CD14-positive monocyte (primary cell): Measurements from ENCODE around the gene SLC7A4. TPM values are rescaled to one million over a fixed set of nuclear protein-coding genes. Genes with fewer than 3 reads are reported as not detected.

Experiments
- DNase-seq, 3 donors: peaks; one replicate each; pipeline ENCODE4 v3.0.0-alpha.2; 2011 to 2022
- H2AFZ ChIP-seq: 2 replicates; pipeline ENCODE4 v1.6.0; 2012; ENCODE audit warnings: mild to moderate bottlenecking, low read depth, low read length, inconsistent platforms; ENCODE audit not compliant: insufficient read depth, poor library complexity, severe bottlenecking
- H3K27ac ChIP-seq, 2 donors: 1 replicate in 1 of 2; 2 replicates in 1 of 2; pipeline ENCODE4 v1.5.1; 2012 to 2013; ENCODE audit warnings: low read length in 2 of 2, control low read depth in 1 of 2, inconsistent platforms in 1 of 2, low read depth in 1 of 2, mild to moderate bottlenecking in 1 of 2
- H3K27me3 ChIP-seq, 2 donors: one replicate each; pipeline versions ENCODE4 v1.6.0 to v1.6.1; 2011 to 2013; ENCODE audit warnings: low read length in 2 of 2; ENCODE audit not compliant: control insufficient read depth in 2 of 2, insufficient read depth in 2 of 2
- H3K36me3 ChIP-seq, 2 donors: replicated peaks in 1 of 2; 1 replicate in 1 of 2; 2 replicates in 1 of 2; pipeline versions ENCODE4 v1.5.1 to v1.6.1; 2012 to 2013; ENCODE audit warnings: low read length in 2 of 2, control low read depth in 1 of 2, inconsistent platforms in 1 of 2, mild to moderate bottlenecking in 1 of 2; ENCODE audit not compliant: insufficient read depth in 2 of 2, control insufficient read depth in 1 of 2
- H3K4me1 ChIP-seq, 2 donors: 1 replicate in 1 of 2; 2 replicates in 1 of 2; pipeline versions ENCODE4 v1.5.1 to v1.6.1; 2012 to 2013; ENCODE audit warnings: low read length in 2 of 2, control low read depth in 1 of 2, inconsistent platforms in 1 of 2, mild to moderate bottlenecking in 1 of 2, moderate library complexity in 1 of 2; ENCODE audit not compliant: insufficient read depth in 2 of 2, control insufficient read depth in 1 of 2
- H3K4me2 ChIP-seq: replicated peaks from 2 replicates; pipeline ENCODE3; 2012; ENCODE audit warnings: low read length, moderate library complexity, mild to moderate bottlenecking; ENCODE audit not compliant: poor library complexity, severe bottlenecking; ENCODE audit errors: extremely low read depth
- H3K4me3 ChIP-seq, 3 experiments: fragments of 200-600 bp in 1 of 3; sonication (generic) in 1 of 3; replicated peaks in 1 of 3; 1 replicate in 2 of 3; 2 replicates in 1 of 3; pipeline ENCODE4 v1.5.1; 2011 to 2013; ENCODE audit warnings: low read length in 3 of 3, mild to moderate bottlenecking in 3 of 3, control low read depth in 2 of 3, low read depth in 2 of 3, inconsistent platforms in 1 of 3, moderate library complexity in 1 of 3
- H3K79me2 ChIP-seq: 2 replicates; pipeline ENCODE4 v1.6.0; 2012; ENCODE audit warnings: mild to moderate bottlenecking, control low read depth, inconsistent platforms, low read length, moderate library complexity; ENCODE audit not compliant: insufficient read depth
- H3K9ac ChIP-seq: 2 replicates; pipeline ENCODE4 v1.6.0; 2017; ENCODE audit warnings: low read length, mild to moderate bottlenecking; ENCODE audit not compliant: insufficient read depth, poor library complexity, severe bottlenecking
- H3K9me3 ChIP-seq, 2 donors: replicated peaks in 1 of 2; 1 replicate in 1 of 2; 2 replicates in 1 of 2; pipeline versions ENCODE4 v1.5.1 to v1.6.1; 2012 to 2013; ENCODE audit warnings: low read length in 2 of 2, control low read depth in 1 of 2; ENCODE audit not compliant: control insufficient read depth in 1 of 2, insufficient read depth in 1 of 2
- H4K20me1 ChIP-seq: 2 replicates; pipeline ENCODE4 v1.6.0; 2012; ENCODE audit warnings: mild to moderate bottlenecking, low read length, control low read depth, moderate library complexity; ENCODE audit not compliant: insufficient read depth
- H3K27ac Mint-ChIP-seq, 7 donors: one replicate each; pipeline ENCODE4 v1.8.0; 2020; ENCODE audit warnings: mild to moderate bottlenecking in 7 of 7, mixed read lengths in 7 of 7, moderate library complexity in 6 of 7, inconsistent platforms in 2 of 7
- H3K27me3 Mint-ChIP-seq, 3 donors: one replicate each; pipeline ENCODE4 v1.8.0; 2021 to 2022; ENCODE audit warnings: low read depth in 3 of 3, mild to moderate bottlenecking in 3 of 3, mixed read lengths in 3 of 3, moderate library complexity in 3 of 3, inconsistent platforms in 1 of 3
- H3K36me3 Mint-ChIP-seq, 2 donors: one replicate each; pipeline ENCODE4 v1.8.0; 2020; ENCODE audit warnings: mixed read lengths in 2 of 2, inconsistent platforms in 1 of 2, mild to moderate bottlenecking in 1 of 2
- H3K4me1 Mint-ChIP-seq: one replicate; pipeline ENCODE4 v1.8.0; 2020; ENCODE audit warnings: mild to moderate bottlenecking, mixed read lengths
- H3K4me3 Mint-ChIP-seq, 2 donors: one replicate each; pipeline ENCODE4 v1.8.0; 2020; ENCODE audit warnings: mild to moderate bottlenecking in 2 of 2, mixed read lengths in 2 of 2, moderate library complexity in 1 of 2
- H3K9me3 Mint-ChIP-seq, 7 donors: one replicate each; pipeline ENCODE4 v1.8.0; 2020 to 2022; ENCODE audit warnings: mixed read lengths in 7 of 7, mild to moderate bottlenecking in 6 of 7, moderate library complexity in 6 of 7, inconsistent platforms in 2 of 7
- CTCF ChIP-seq: fragments of 200-600 bp; IDR thresholded peaks from one replicate; pipeline ENCODE4 v1.8.0; 2022; ENCODE audit warnings: antibody characterized with exemption, mild to moderate bottlenecking
- WGBS: methylation state at CpG from one replicate; pipeline ENCODE4 v1.1.5; 2013; ENCODE audit warnings: missing lambda C conversion rate; ENCODE audit not compliant: insufficient coverage; 5-methylcytosine and 5-hydroxymethylcytosine counted together
- intact Hi-C, 2 donors: fragments of 100-400 bp; cut with micrococcal nuclease; formaldehyde crosslinking; loops; one replicate each; pipeline versions ENCODE4 v1.15.0 to v1.15.1; 2023
- polyA plus RNA-seq, 3 donors: library from polyadenylated mRNA; depleted of rRNA in 1 of 3; unstranded in 2 of 3; stranded (reverse) in 1 of 3; fragments of 300-500 nt in 2 of 3; fragments of >200 nt in 1 of 3; fragmentation: Illumina TruSeq in 2 of 3; gene quantifications; 1 replicate in 2 of 3; 2 replicates in 1 of 3; pipeline ENCODE4 v1.2.3, GENCODE V29; 2012 to 2021

The SLC7A4 gene
- polyA plus RNA-seq, 3 donors: not detected

- Histone ChIP-seq H3K79me2 (no peaks in the 10 kb centered on the region), H3K27ac (no peak overlapping the region), H3K27me3 (no peaks in the 10 kb centered on the region), H3K36me3 (peaks cover 69 to 95% of the 10 kb centered on the region in 2 donors), H4K20me1 (no peaks in the 10 kb centered on the region), H3K9me3 (no peaks in the 10 kb centered on the region), H3K9ac (no peak overlapping the region), H2AFZ (no peak overlapping the region), H3K4me3 (no peak overlapping the region), H3K4me2 (no peak overlapping the region), H3K4me1 (no peaks in the 10 kb centered on the region)
- 98% methylated on average over 7 of the region's 7 CpGs for WGBS
- H3K36me3 Mint-ChIP-seq: peaks cover 52 to 81% of the 10 kb centered on the region in 2 donors
- no peaks in the 10 kb centered on the region for H3K9me3 Mint-ChIP-seq
- intact Hi-C loops: no loop called here
- H3K4me1 Mint-ChIP-seq: no peaks in the 10 kb centered on the region
- no peak overlapping the region for H3K4me3 Mint-ChIP-seq
- H3K27ac Mint-ChIP-seq: no peak overlapping the region
- no peak for TF ChIP-seq CTCF
- no peak for DNase-seq
- peaks cover 0 to 5% (median 3%) of the 10 kb centered on the region in 3 donors for H3K27me3 Mint-ChIP-seq
Observed at GRCh38 chr22:20992056-20992442, 40.3 kb downstream of the SLC7A4 start.

- Histone ChIP-seq H3K9me3 (no peaks in the 10 kb centered on the region), H3K4me2 (no peak overlapping the region), H2AFZ (no peak overlapping the region), H3K9ac (no peak overlapping the region), H3K4me1 (no peaks in the 10 kb centered on the region), H3K27me3 (no peaks in the 10 kb centered on the region), H3K4me3 (no peak overlapping the region), H3K27ac (no peak overlapping the region), H4K20me1 (no peaks in the 10 kb centered on the region), H3K79me2 (no peaks in the 10 kb centered on the region), H3K36me3 (peaks cover 68 to 95% of the 10 kb centered on the region in 2 donors)
- Mint-ChIP-seq H3K36me3 (peaks cover 56 to 83% of the 10 kb centered on the region in 2 donors), H3K4me1 (no peaks in the 10 kb centered on the region), H3K4me3 (no peak overlapping the region), H3K27ac (peak overlapping the region in 2 of 7 donors; percentile 18 to 42), H3K27me3 (peaks cover 0 to 5% (median 3%) of the 10 kb centered on the region in 3 donors), H3K9me3 (no peaks in the 10 kb centered on the region)
- TF ChIP-seq CTCF: no peak
- WGBS: 94% methylated on average over 23 of the region's 24 CpGs
- intact Hi-C loops: no loop called here
- no peak for DNase-seq
Observed at GRCh38 chr22:20991252-20992055, 40.9 kb downstream of the SLC7A4 start.
